HG02798 (cell line): ENCODE results near the gene HLF.

ENCODE experiments used
- ATAC-seq: cut with Tn5 transposase; IDR thresholded peaks from one replicate; pipeline ENCODE4 v1.9.1; 2021; ENCODE audit warnings: mild to moderate bottlenecking; ENCODE audit not compliant: unreplicated experiment, poor library complexity

HLF gene

DNA sequence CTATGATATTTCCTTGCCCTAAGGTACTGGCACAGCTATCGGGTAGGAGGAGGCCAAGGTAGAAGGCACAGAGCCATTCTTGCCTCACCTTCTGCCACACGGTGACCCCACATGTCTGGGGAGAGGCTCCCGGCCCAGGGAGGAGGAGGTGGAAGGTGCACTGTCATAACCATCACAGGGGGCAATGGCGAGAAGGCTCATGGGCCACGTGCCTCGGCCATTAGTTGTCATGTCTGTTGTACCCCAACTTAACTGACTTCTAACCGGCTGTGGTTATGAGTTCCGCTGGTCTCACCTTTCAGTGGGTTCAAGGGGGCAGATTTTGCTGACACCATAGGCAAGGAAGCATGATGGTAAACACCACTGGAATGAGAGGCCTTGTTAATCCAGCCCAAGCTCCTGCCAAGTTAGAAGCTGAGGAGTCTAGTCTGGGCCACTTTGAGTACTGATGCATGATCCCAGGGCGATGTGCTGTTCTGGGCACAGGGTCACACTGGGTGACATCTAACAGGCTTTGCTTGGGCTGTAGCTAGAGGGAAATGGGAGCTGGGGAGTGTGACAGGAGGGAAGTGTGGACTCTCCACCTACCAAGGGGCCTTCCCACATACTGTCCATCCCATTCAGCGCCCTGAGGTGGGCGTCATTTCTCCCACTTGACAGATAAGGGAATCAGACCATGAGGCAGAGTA lies 39.6 kb downstream of the HLF start:
- no peak for ATAC-seq

- ATAC-seq, result no peak
Measured at GRCh38 chr17:55305321-55306087, 40.7 kb downstream of the HLF start.

DNA sequence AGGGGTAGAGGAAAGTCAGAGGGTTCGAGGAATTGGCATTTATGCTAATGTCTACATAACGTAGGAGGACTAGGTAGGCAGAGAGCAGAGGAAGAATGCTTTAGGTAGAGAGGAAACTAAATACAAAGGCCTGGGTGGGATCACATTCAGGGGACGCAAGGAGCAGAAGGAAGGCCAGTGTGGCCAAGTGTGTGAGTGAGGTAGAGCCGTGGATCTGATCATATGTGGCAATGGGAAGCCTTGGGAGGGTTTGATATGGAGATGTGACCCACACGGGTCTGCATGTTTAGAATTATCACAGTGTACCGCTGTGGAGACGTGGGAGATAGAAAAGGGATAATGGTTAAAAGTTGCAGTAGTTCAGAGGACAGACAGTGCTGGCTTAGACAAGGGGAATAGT lies 43.1 kb downstream of the HLF start:
- no peak for ATAC-seq

GRCh38 chr17:55308613-55309391 lies 44.0 kb downstream of the HLF start:
- ATAC-seq, result no peak

DNA sequence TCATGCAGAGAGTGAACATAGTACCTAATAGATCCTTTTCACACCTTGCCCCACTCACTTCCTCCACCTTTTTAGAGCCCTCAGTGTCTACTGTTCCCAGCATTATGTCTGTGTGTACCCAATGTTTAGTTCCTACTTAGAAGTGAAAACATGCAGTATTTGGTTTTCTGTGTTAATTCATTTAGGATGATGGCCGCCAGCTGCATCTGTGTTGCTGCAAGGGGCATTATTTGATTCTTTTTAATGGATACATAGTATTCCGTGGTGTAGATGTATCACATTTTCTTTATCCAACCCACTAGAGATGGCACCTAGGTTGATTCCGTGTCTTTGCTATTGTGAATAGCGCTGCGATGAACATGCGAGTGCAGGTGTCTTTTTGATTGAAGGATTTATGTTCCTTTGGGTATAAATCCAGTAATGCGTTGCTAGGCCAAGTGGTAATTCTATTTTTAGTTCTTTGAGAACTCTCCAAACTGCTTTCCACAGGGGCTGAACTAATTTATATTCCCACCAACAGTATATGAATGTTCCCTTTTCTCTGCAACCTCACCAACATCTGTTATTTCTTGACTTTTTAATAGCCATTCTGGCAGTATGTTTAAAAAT lies 47.1 kb downstream of the HLF start:
- ATAC-seq, result no peak

DNA sequence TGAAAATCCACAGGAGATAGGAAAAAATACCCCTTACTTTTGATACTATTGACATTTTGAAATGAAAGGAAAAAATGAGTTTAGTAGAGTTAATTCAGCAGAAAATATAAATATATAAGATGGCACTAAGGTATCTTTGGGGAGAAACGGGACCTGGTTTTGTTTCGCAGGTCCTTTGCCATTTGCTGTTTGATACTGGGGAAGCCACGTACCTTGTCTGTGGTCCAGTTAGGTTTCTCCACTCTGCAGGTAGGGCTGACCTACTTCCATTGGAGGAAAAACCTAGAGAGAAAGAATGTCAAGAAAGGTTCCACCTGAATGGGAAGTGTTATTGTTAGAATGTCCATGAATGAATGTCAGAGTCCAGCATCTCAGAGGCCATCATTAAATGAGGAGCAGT lies 48.1 kb downstream of the HLF start:
- ATAC-seq, result no peak

GRCh38 chr17:55314061-55314783 lies 49.5 kb downstream of the HLF start:
- no peak for ATAC-seq

DNA sequence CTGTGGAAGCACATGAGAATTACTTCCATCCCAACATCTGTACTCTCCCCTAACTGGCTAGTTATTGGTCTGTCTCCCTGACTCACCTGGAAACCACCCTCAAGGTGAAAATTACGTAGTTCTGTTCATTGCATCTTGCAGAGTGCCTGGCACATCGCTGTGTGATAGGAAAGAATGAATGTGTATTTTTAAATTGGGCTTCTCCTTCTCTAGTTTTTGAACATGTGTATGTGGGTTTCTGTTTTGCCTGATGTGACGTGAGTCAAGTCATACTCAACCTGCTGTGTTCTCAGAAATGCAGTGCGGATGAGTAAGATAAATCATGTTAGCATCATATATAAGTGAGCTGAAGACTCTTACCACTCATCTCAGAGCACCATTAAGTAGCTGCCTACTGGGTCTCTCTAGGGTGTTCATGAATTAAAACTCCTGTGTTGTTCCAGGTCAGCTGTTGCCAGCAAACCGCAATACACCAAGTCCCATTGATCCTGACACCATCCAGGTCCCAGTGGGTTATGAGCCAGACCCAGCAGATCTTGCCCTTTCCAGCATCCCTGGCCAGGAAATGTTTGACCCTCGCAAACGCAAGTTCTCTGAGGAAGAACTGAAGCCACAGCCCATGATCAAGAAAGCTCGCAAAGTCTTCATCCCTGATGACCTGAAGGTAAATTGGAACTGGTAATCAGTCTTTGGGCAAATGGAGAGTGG lies 50.2 kb downstream of the HLF start:
- ATAC-seq, result no peak

DNA sequence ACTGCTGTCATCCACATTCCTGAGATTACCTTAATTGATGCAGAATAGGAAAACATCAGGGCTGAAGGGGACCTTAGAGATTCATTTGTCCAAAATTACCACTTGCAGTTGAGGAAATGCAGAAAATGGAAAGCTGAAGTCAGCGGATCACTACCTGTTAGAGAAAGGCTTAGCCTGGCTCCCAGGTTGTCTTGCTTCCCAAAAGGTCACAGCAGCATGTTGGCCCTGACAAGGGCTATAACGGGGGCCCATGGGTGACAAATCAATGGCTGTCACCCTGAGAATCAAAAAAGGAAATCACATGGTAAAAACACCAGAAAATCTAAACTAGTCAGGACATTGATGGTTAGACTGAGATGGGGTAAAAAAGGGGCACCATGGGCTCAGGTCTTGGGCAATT lies 51.7 kb downstream of the HLF start:
- no peak for ATAC-seq

- ATAC-seq, result no peak
Measured at GRCh38 chr17:55317284-55317683, 52.5 kb downstream of the HLF start.

- no peak for ATAC-seq
Measured at GRCh38 chr17:55318081-55318480, 53.3 kb downstream of the HLF start.

GRCh38 chr17:55318715-55319487 lies 54.1 kb downstream of the HLF start:
- no peak for ATAC-seq

- no peak for ATAC-seq
Measured at GRCh38 chr17:55319933-55320593, 55.3 kb downstream of the HLF start.

- no peak for ATAC-seq
Measured at GRCh38 chr17:55320594-55321426, 56.0 kb downstream of the HLF start.

DNA sequence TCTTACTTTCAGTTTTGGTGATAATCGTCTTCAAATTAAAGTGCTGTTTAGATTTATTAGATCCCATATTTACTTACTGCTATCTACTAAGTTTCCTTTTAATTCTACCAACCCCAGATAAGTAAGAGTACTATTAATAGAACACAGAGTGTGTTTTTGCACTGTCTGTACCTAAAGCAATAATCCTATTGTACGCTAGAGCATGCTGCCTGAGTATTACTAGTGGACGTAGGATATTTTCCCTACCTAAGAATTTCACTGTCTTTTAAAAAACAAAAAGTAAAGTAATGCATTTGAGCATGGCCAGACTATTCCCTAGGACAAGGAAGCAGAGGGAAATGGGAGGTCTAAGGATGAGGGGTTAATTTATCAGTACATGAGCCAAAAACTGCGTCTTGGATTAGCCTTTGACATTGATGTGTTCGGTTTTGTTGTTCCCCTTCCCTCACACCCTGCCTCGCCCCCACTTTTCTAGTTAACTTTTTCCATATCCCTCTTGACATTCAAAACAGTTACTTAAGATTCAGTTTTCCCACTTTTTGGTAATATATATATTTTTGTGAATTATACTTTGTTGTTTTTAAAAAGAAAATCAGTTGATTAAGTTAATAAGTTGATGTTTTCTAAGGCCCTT lies 56.8 kb downstream of the HLF start:
- no peak for ATAC-seq

DNA sequence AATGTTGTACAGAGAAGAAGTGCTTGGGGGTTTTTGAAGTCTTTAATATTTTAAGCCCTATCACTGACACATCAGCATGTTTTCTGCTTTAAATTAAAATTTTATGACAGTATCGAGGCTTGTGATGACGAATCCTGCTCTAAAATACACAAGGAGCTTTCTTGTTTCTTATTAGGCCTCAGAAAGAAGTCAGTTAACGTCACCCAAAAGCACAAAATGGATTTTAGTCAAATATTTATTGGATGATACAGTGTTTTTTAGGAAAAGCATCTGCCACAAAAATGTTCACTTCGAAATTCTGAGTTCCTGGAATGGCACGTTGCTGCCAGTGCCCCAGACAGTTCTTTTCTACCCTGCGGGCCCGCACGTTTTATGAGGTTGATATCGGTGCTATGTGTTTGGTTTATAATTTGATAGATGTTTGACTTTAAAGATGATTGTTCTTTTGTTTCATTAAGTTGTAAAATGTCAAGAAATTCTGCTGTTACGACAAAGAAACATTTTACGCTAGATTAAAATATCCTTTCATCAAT lies 57.8 kb downstream of the HLF start:
- no peak for ATAC-seq
